ENCODE results near the gene AHR. TPM values are rescaled to one million over a fixed set of nuclear protein-coding genes. Genes with fewer than 3 reads are reported as not detected.
"Not testable (repeated sequence)": the region's sequence is repeated elsewhere in the genome, so short reads cannot be mapped to it uniquely, and the experiment has no call there.

Gene AHR
- total RNA-seq, 1 experiment from 2014 or later: 6.1 TPM

DNA sequence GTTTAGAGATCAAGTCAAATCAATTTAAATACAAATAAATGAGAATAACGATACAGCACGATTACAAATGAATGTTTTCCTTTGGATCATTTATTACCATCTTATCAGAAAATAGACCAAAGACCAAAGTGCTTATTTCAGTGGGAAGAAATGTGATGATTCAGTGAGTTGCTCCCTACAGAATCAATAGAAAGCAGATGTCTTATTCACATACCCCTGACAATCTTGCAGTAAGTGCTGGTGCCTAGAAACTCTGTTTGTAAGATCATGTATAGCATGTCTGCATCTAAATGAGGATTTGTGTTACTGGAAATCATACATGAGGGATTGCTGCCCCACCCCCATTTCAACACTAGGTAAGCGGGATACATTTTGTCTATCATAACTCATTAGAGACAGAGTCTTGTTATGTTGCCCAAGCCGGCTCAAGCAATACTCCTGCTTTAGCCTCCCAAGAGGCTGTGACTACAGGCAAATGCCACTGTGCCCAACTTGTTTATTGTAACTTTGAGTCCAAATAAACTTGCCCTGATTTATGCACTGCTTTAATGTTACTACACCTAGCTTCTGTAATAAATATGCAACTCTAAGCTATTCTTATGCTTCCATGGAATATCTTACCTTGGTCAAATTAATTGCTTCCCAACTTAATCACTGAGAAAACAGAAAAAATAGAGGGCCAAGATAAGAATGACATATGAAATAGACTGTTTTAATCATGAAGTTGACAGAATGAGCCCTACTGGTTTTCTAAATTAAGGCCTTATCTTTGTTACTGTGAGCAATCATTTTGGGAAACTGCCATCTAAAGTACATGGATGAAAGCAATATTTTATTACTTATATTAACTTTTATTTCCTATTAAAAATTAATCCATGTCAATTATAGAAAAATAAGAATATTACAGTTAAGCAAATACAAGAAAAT is 82.5 kb downstream of the AHR start:
- Mint-ChIP-seq H3K27me3 (ENCODE audit: low read depth) (no peaks in the 10 kb centered on the region), H3K4me3 (no peak overlapping the region), H3K4me1 (peaks cover 17 to 23% of the 10 kb centered on the region in 2 experiments), H3K9me3 (no peaks in the 10 kb centered on the region), H3K36me3 (ENCODE audit: insufficient read depth in 1 of 3, low read depth in 3 of 3) (no peaks in the 10 kb centered on the region), H3K27ac (no peak overlapping the region)
- Histone ChIP-seq H3K23me2 (ENCODE audit: insufficient read length, low read depth, low read length, poor library complexity, severe bottlenecking) (no peaks in the 10 kb centered on the region), H3K18ac (ENCODE audit: insufficient read length, low read depth, low read length) (no peak overlapping the region), H3K79me1 (ENCODE audit: insufficient read depth, low read depth, low read length, poor library complexity, severe bottlenecking) (no peaks in the 10 kb centered on the region), H3K23ac (ENCODE audit: insufficient read length, low read depth, low read length) (no peak overlapping the region), H2AFZ (ENCODE audit: low read length) (no peak overlapping the region), H2BK20ac (ENCODE audit: low read depth, low read length, poor library complexity, severe bottlenecking) (no peak overlapping the region), H2BK15ac (ENCODE audit: low read depth, low read length) (no peak overlapping the region), H3K4me2 (ENCODE audit: insufficient read depth, insufficient read length, low read length) (no peak overlapping the region), H2AK5ac (ENCODE audit: insufficient read length, low read length) (no peak overlapping the region), H3T11ph (ENCODE audit: low read length) (no peak overlapping the region), H4K91ac (ENCODE audit: insufficient read length, low read depth, low read length) (no peak overlapping the region), H3K27ac (ENCODE audit: insufficient read length, low read depth, low read length) (no peak overlapping the region), H4K5ac (ENCODE audit: insufficient read length, low read depth, low read length) (no peak overlapping the region), H2BK5ac (ENCODE audit: insufficient read length, low read length) (no peak overlapping the region), H3K56ac (ENCODE audit: insufficient read length, low read depth, low read length) (no peak overlapping the region), H2BK12ac (ENCODE audit: insufficient read length, low read depth, low read length) (no peak overlapping the region), H3K4me1 (ENCODE audit: insufficient read depth, low read length) (no peaks in the 10 kb centered on the region), H4K8ac (replicated peaks; ENCODE audit: insufficient read length, low read depth, low read length) (no peak overlapping the region), H3K27me3 (ENCODE audit: insufficient read depth, low read length) (no peaks in the 10 kb centered on the region), H2BK120ac (ENCODE audit: low read depth, low read length, poor library complexity, severe bottlenecking) (no peak overlapping the region), H3K4ac (ENCODE audit: low read depth, low read length) (no peak overlapping the region), H3K9me3 (ENCODE audit: control insufficient read depth, low read depth, low read length) (no peaks in the 10 kb centered on the region), H3K79me2 (ENCODE audit: insufficient read depth, low read length) (no peaks in the 10 kb centered on the region), H3K14ac (ENCODE audit: insufficient read depth, low read length) (no peak overlapping the region), H3K9ac (ENCODE audit: extremely low read depth, insufficient read length, low read length) (no peak overlapping the region), H4K20me1 (ENCODE audit: control insufficient read depth, insufficient read depth, insufficient read length) (no peaks in the 10 kb centered on the region)
- no CpG with 5 or more reads among the region's 4 CpGs for WGBS (ENCODE audit: extremely low coverage, insufficient read length, low lambda C conversion rate)
- TF ChIP-seq CTCF (conservative IDR thresholded peaks at IDR 0.05): no peak
- DNase-seq: no peak

GRCh38 chr7:17382408-17383354 is 84.2 kb downstream of the AHR start:
- not testable (repeated sequence) for H3K4me1 ChIP-seq (ENCODE audit: insufficient read depth, low read length); H2AK5ac ChIP-seq (ENCODE audit: insufficient read length, low read length); H3K27me3 Mint-ChIP-seq (ENCODE audit: low read depth); H2BK120ac ChIP-seq (ENCODE audit: low read depth, low read length, poor library complexity, severe bottlenecking); H3K4ac ChIP-seq (ENCODE audit: low read depth, low read length); H2BK5ac ChIP-seq (ENCODE audit: insufficient read length, low read length); H3K18ac ChIP-seq (ENCODE audit: insufficient read length, low read depth, low read length); H3K36me3 Mint-ChIP-seq (ENCODE audit: insufficient read depth in 1 of 3, low read depth in 3 of 3); H4K20me1 ChIP-seq (ENCODE audit: control insufficient read depth, insufficient read depth, insufficient read length); H4K8ac ChIP-seq (replicated peaks; ENCODE audit: insufficient read length, low read depth, low read length); H3K4me2 ChIP-seq (ENCODE audit: insufficient read depth, insufficient read length, low read length); H2BK15ac ChIP-seq (ENCODE audit: low read depth, low read length); H3K27ac ChIP-seq (ENCODE audit: insufficient read length, low read depth, low read length); H3K27me3 ChIP-seq (ENCODE audit: insufficient read depth, low read length); H2BK20ac ChIP-seq (ENCODE audit: low read depth, low read length, poor library complexity, severe bottlenecking); DNase-seq; H3K14ac ChIP-seq (ENCODE audit: insufficient read depth, low read length); H3K9me3 Mint-ChIP-seq; H4K91ac ChIP-seq (ENCODE audit: insufficient read length, low read depth, low read length); H3K56ac ChIP-seq (ENCODE audit: insufficient read length, low read depth, low read length); H3K9me3 ChIP-seq (ENCODE audit: control insufficient read depth, low read depth, low read length); H3K4me3 Mint-ChIP-seq; H3K79me2 ChIP-seq (ENCODE audit: insufficient read depth, low read length); H3K79me1 ChIP-seq (ENCODE audit: insufficient read depth, low read depth, low read length, poor library complexity, severe bottlenecking); H2BK12ac ChIP-seq (ENCODE audit: insufficient read length, low read depth, low read length); H3K23ac ChIP-seq (ENCODE audit: insufficient read length, low read depth, low read length); H3K23me2 ChIP-seq (ENCODE audit: insufficient read length, low read depth, low read length, poor library complexity, severe bottlenecking); H4K5ac ChIP-seq (ENCODE audit: insufficient read length, low read depth, low read length); H3T11ph ChIP-seq (ENCODE audit: low read length); H2AFZ ChIP-seq (ENCODE audit: low read length); H3K9ac ChIP-seq (ENCODE audit: extremely low read depth, insufficient read length, low read length)
- peaks cover 22 to 32% of the 10 kb centered on the region in 2 experiments for H3K4me1 Mint-ChIP-seq
- peak overlapping the region in 2 of 3 experiments; percentile 49 to 91; a peak in 2 of 7 replicates for H3K27ac Mint-ChIP-seq
- no CpG with 5 or more reads among the region's 8 CpGs for WGBS (ENCODE audit: extremely low coverage, insufficient read length, low lambda C conversion rate)

Data from H9 (cell line).